Activated naive CD4-positive, alpha-beta T cell treated with anti-CD3 and anti-CD28 coated beads for 36 hours (primary cell): Measurements from ENCODE around the gene SLC9C1. TPM values are rescaled to one million over a fixed set of nuclear protein-coding genes. Genes with fewer than 3 reads are reported as not detected.

Source experiments
- CTCF ChIA-PET: fragments of 350-600 bp; sonication (Branson Sonifier 250); formaldehyde crosslinking; loops from one replicate; lab custom pipeline; 2021; ENCODE audit warnings: antibody characterized with exemption; lab: Charles Lee
- DNase-seq: peaks from one replicate; pipeline ENCODE4 v3.0.0-alpha.2; 2020
- H3K27ac Mint-ChIP-seq: one replicate; pipeline ENCODE4 v1.8.0; 2021; ENCODE audit warnings: mild to moderate bottlenecking, mixed read lengths
- H3K27me3 Mint-ChIP-seq: one replicate; pipeline ENCODE4 v1.8.0; 2021; ENCODE audit warnings: low read depth, mixed read lengths
- H3K36me3 Mint-ChIP-seq: one replicate; pipeline ENCODE4 v1.8.0; 2021; ENCODE audit warnings: low read depth, mixed read lengths
- H3K4me1 Mint-ChIP-seq: one replicate; pipeline ENCODE4 v1.8.0; 2021; ENCODE audit warnings: low read depth, mixed read lengths
- H3K4me3 Mint-ChIP-seq: one replicate; pipeline ENCODE4 v1.8.0; 2021; ENCODE audit warnings: mild to moderate bottlenecking, moderate library complexity, mixed read lengths
- H3K9me3 Mint-ChIP-seq: one replicate; pipeline ENCODE4 v1.8.0; 2021; ENCODE audit warnings: mixed read lengths
- intact Hi-C: fragments of 100-400 bp; cut with micrococcal nuclease; formaldehyde crosslinking; loops from one replicate; pipeline ENCODE4 v1.15.1; 2023
- total RNA-seq, 2 experiments: library from RNA; stranded (reverse); gene quantifications; one replicate each; pipeline ENCODE4 v1.2.3, GENCODE V29; 2021

SLC9C1 gene
- total RNA-seq, 2 experiments from 2014 or later: not detected

- intact Hi-C loops: loop anchor here (5.0 to 10.0 kb wide), 2 partner anchors 643 to 725 kb away; partner anchors contain the start of gene CD200R1
- Mint-ChIP-seq H3K9me3 (no peaks in the 10 kb centered on the region), H3K27me3 (no peaks in the 10 kb centered on the region), H3K4me3 (peak overlapping the region; percentile 94), H3K36me3 (peaks cover 26% of the 10 kb centered on the region), H3K27ac (peak overlapping the region; percentile 99), H3K4me1 (peaks cover 33% of the 10 kb centered on the region)
- DNase-seq: no peak
- CTCF ChIA-PET: interaction anchor here (0.6 to 6.6 kb wide), 10 partner anchors 9 to 194 kb away, joined by 3 to 41 read pairs (median 4); no protein-coding TSS in a partner anchor
Measured at GRCh38 chr3:112331851-112332250, 37.8 kb upstream of the SLC9C1 start.

DNA sequence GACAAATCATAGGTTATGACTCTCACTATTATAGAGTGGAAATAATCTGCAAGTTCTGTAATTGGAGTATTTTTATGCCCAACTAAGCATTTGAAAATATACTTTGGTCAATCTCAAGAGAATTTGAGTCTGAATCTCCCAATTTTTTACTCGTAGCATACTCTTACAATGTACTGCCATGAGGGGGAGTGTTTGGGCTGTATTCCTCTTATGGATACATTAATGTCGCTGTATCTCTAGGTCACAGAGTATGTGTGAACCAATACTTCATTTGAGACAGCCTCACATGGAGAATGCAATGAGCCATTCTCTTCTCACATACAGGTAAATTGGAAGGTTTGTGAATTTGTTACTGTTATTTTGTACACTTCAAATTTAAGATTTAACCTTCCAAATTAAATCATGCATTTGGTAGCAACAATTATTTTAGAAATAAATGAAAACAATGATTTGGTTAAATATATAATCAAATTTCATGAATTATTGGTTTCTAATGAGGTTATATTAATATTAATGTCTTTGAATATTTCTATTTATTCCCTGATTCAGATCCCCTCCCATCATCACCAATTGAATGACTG lies 33.4 kb upstream of the SLC9C1 start:
- no peaks in the 10 kb centered on the region for H3K36me3 Mint-ChIP-seq
- CTCF ChIA-PET: interaction anchor here (0.6 to 2.0 kb wide), 19 partner anchors 14 to 615 kb away, joined by 3 to 17 read pairs (median 4); partner anchors contain the start of gene SLC9C1
- H3K4me3 Mint-ChIP-seq: no peak overlapping the region
- H3K27me3 Mint-ChIP-seq: peaks cover 9% of the 10 kb centered on the region
- DNase-seq: peak; percentile 65
- no peaks in the 10 kb centered on the region for H3K9me3 Mint-ChIP-seq
- H3K27ac Mint-ChIP-seq: no peak overlapping the region
- peaks cover 13% of the 10 kb centered on the region for H3K4me1 Mint-ChIP-seq
- intact Hi-C loops: loop anchor here (1.0 to 2.0 kb wide), 8 partner anchors 30 to 235 kb away; partner anchors contain the start of gene SLC35A5

DNA sequence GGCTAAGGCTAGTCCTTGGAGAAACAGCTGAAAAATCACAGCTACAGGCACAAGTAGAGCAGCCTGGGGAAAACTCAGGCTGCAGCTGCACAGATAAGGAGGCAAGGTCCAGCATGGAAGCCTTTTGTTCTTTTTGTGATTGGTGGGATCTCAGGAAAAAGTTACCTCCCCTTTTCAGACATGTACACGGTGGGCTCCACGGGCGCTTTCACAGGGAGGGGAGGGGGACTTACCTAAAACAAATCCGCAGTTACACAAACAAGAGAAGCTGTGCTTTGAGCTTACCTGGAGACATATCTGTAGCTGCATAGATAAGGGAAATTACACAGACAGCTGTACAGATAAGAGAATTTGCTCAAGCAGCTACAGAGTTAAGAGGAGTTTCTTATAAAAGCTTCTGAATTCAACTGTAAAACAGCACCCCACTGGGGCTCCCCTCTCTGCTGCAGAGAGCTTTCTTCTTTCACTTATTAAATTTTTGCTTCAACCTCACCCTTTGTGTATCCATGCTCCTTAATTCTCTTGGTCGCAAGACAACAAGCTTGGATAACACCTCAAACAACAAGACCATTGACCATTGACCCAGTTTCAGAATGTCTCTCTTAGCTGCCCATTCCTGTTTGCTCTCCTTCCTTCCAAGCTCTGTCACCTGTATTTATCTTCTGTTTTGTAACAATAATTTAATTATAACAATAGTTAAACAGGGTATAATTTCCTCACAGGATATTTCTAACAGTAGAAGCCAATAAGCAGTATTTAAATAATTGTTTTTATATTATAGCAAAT lies 28.0 kb upstream of the SLC9C1 start:
- H3K9me3 Mint-ChIP-seq: no peaks in the 10 kb centered on the region
- H3K27ac Mint-ChIP-seq: no peak overlapping the region
- peaks cover 13% of the 10 kb centered on the region for H3K4me1 Mint-ChIP-seq
- H3K36me3 Mint-ChIP-seq: no peaks in the 10 kb centered on the region
- no peak for DNase-seq
- intact Hi-C loops: no loop called here
- H3K4me3 Mint-ChIP-seq: no peak overlapping the region
- H3K27me3 Mint-ChIP-seq: peaks cover 9% of the 10 kb centered on the region
- CTCF ChIA-PET: interaction anchor here (0.6 to 4.0 kb wide), 15 partner anchors 8 to 309 kb away, joined by 3 to 22 read pairs (median 5); partner anchors contain the start of genes CD200 and SLC9C1

DNA sequence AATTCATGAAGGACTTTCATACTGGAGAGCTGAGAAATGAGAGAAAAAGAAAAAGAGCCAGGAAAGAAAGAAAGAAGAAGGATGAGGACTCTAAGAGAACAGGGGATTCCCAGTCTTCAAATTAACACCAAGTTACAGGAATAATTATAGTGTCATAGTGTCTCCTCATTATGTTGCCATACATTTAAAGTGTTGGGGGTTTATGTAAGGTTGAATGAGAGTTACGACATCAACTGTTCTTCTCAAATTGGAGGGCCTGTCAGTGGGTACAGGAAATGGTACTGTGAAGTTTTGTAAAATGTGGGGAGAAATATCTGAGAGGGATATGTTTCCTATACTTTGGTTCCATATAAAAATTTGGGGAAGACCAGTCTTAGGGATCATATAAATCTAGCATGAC lies 26.7 kb upstream of the SLC9C1 start:
- CTCF ChIA-PET: interaction anchor here (1.2 to 4.0 kb wide), 5 partner anchors 13 to 210 kb away, joined by 4 to 22 read pairs (median 15); partner anchors contain the start of genes CD200 and SLC9C1
- Mint-ChIP-seq H3K4me1 (peaks cover 13% of the 10 kb centered on the region), H3K27ac (no peak overlapping the region), H3K4me3 (no peak overlapping the region), H3K9me3 (peaks cover 5% of the 10 kb centered on the region), H3K27me3 (peaks cover 11% of the 10 kb centered on the region), H3K36me3 (no peaks in the 10 kb centered on the region)
- no peak for DNase-seq
- intact Hi-C loops: no loop called here

GRCh38 chr3:112319516-112320276 lies 25.7 kb upstream of the SLC9C1 start:
- CTCF ChIA-PET: interaction anchor here (0.9 to 4.0 kb wide), 10 partner anchors 9 to 271 kb away, joined by 3 to 22 read pairs (median 4); partner anchors contain the start of genes CD200 and SLC9C1
- peaks cover 15% of the 10 kb centered on the region for H3K27me3 Mint-ChIP-seq
- peaks cover 3% of the 10 kb centered on the region for H3K36me3 Mint-ChIP-seq
- H3K4me1 Mint-ChIP-seq: peaks cover 13% of the 10 kb centered on the region
- H3K4me3 Mint-ChIP-seq: no peak overlapping the region
- intact Hi-C loops: no loop called here
- no peak overlapping the region for H3K27ac Mint-ChIP-seq
- peaks cover 9% of the 10 kb centered on the region for H3K9me3 Mint-ChIP-seq
- no peak for DNase-seq

GRCh38 chr3:112315791-112316190 lies 21.8 kb upstream of the SLC9C1 start:
- no peak overlapping the region for H3K27ac Mint-ChIP-seq
- CTCF ChIA-PET: no interaction called here
- DNase-seq: no peak
- peaks cover 9% of the 10 kb centered on the region for H3K9me3 Mint-ChIP-seq
- intact Hi-C loops: no loop called here
- H3K4me1 Mint-ChIP-seq: peaks cover 7% of the 10 kb centered on the region
- peaks cover 6% of the 10 kb centered on the region for H3K27me3 Mint-ChIP-seq
- no peak overlapping the region for H3K4me3 Mint-ChIP-seq
- peaks cover 3% of the 10 kb centered on the region for H3K36me3 Mint-ChIP-seq

GRCh38 chr3:112314649-112315048 lies 20.6 kb upstream of the SLC9C1 start:
- CTCF ChIA-PET: interaction anchor here (1.4 to 2.2 kb wide), 3 partner anchors 10 to 23 kb away, joined by 4 to 15 read pairs (median 12); partner anchors contain the start of gene SLC9C1
- peaks cover 3% of the 10 kb centered on the region for H3K36me3 Mint-ChIP-seq
- no peak overlapping the region for H3K4me3 Mint-ChIP-seq
- DNase-seq: no peak
- no peaks in the 10 kb centered on the region for H3K4me1 Mint-ChIP-seq
- intact Hi-C loops: no loop called here
- H3K27ac Mint-ChIP-seq: no peak overlapping the region
- H3K27me3 Mint-ChIP-seq: peaks cover 6% of the 10 kb centered on the region
- H3K9me3 Mint-ChIP-seq: peaks cover 9% of the 10 kb centered on the region

GRCh38 chr3:112308151-112308911 lies 14.3 kb upstream of the SLC9C1 start:
- no peak overlapping the region for H3K27ac Mint-ChIP-seq
- H3K27me3 Mint-ChIP-seq: no peaks in the 10 kb centered on the region
- H3K36me3 Mint-ChIP-seq: no peaks in the 10 kb centered on the region
- H3K4me1 Mint-ChIP-seq: no peaks in the 10 kb centered on the region
- intact Hi-C loops: loop anchor here (10.0 kb wide), 1 partner anchor 324 kb away; no protein-coding TSS in a partner anchor
- H3K4me3 Mint-ChIP-seq: no peak overlapping the region
- no peaks in the 10 kb centered on the region for H3K9me3 Mint-ChIP-seq
- CTCF ChIA-PET: no interaction called here
- no peak for DNase-seq

- Mint-ChIP-seq H3K27me3 (no peaks in the 10 kb centered on the region), H3K36me3 (no peaks in the 10 kb centered on the region), H3K9me3 (no peaks in the 10 kb centered on the region), H3K4me3 (no peak overlapping the region), H3K27ac (no peak overlapping the region), H3K4me1 (no peaks in the 10 kb centered on the region)
- CTCF ChIA-PET: interaction anchor here (0.7 kb wide), 1 partner anchor 224 kb away, joined by 3 read pairs; no protein-coding TSS in a partner anchor
- no peak for DNase-seq
- intact Hi-C loops: loop anchor here (10.0 kb wide), 1 partner anchor 323 kb away; no protein-coding TSS in a partner anchor
Measured at GRCh38 chr3:112307557-112307956, 13.5 kb upstream of the SLC9C1 start.

GRCh38 chr3:112306825-112307224 lies 12.8 kb upstream of the SLC9C1 start:
- intact Hi-C loops: loop anchor here (10.0 kb wide), 1 partner anchor 322 kb away; no protein-coding TSS in a partner anchor
- no peak for DNase-seq
- Mint-ChIP-seq H3K4me3 (no peak overlapping the region), H3K27me3 (no peaks in the 10 kb centered on the region), H3K9me3 (no peaks in the 10 kb centered on the region), H3K36me3 (no peaks in the 10 kb centered on the region), H3K27ac (no peak overlapping the region), H3K4me1 (no peaks in the 10 kb centered on the region)
- CTCF ChIA-PET: interaction anchor here (0.7 to 3.8 kb wide), 3 partner anchors 14 to 224 kb away, joined by 3 to 40 read pairs (median 8); partner anchors contain the start of gene SLC9C1

- no peaks in the 10 kb centered on the region for H3K4me1 Mint-ChIP-seq
- no peak for DNase-seq
- H3K27me3 Mint-ChIP-seq: no peaks in the 10 kb centered on the region
- H3K27ac Mint-ChIP-seq: no peak overlapping the region
- H3K9me3 Mint-ChIP-seq: no peaks in the 10 kb centered on the region
- intact Hi-C loops: loop anchor here (1.0 to 10.0 kb wide), 4 partner anchors 34 to 668 kb away; no protein-coding TSS in a partner anchor
- H3K4me3 Mint-ChIP-seq: no peak overlapping the region
- CTCF ChIA-PET: interaction anchor here (0.6 to 3.8 kb wide), 17 partner anchors 9 to 235 kb away, joined by 3 to 40 read pairs (median 7); partner anchors contain the start of genes CD200 and SLC9C1
- no peaks in the 10 kb centered on the region for H3K36me3 Mint-ChIP-seq
Measured at GRCh38 chr3:112304611-112305010, 10.6 kb upstream of the SLC9C1 start.
